NOMO-1 treated with dmso at 0.1 percent for 144 hours (cell line): ENCODE measurements around the gene DNAJB14.

Experiments used
- DNase-seq: peaks from one replicate; lab custom pipeline; 2025; ENCODE audit not compliant: unreplicated experiment; lab: John Stamatoyannopoulos, UW

The DNAJB14 gene

DNA sequence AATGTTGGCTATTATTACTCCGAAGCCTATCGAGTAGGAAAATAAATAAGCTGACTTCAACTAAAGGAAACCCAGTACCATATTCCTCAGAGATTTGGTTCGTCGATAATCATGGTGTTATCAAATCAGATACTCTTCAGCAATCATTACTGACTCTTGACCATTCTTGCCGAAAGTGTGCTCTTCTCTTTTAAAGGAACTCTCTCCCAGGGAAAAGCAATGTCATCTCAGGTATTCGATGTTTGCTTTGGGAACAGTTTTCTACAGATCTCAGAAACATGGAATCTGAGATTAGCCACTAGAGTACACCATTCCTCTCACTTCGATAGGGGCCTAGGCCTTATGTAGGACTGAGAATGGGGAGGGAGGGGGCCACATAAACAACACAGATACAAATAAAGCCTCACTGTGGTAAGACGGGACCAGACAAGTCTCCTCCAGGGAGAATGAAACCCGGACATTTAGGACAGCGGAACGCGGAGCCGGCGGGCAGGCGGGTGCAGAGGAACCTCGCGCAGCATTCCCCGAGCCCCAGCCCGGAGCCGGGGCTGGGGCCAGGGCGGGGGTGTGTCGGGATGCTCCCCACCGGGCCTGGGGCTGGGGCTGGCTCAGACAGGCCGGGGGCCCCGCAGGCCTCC, 581 bp downstream of the DNAJB14 start:
- DNase-seq = no peak

DNA sequence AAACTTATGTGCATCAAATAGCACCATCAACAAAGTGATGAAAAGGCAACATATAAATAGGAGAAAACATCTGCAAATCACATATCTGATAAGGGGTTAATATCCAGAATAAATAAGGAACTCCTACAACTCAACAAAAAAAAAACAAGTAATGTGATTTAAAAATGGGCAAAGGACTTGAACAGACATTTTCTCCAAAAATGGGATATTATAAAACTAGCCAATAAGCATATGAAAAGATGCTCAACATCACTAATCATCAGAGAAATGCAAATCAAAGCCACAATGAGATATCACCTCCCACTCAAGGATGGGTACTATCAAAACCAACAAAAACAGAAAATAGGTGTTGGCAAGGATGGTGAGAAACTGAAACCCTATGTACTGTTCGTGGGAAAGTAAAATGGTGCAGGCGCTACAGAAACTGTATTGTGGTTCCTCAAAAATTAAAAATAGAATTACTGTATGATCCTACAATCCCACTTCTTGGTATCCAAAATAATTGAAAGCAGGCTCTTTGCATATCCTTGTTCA, 2.4 kb downstream of the DNAJB14 start:
- no peak for DNase-seq

DNA sequence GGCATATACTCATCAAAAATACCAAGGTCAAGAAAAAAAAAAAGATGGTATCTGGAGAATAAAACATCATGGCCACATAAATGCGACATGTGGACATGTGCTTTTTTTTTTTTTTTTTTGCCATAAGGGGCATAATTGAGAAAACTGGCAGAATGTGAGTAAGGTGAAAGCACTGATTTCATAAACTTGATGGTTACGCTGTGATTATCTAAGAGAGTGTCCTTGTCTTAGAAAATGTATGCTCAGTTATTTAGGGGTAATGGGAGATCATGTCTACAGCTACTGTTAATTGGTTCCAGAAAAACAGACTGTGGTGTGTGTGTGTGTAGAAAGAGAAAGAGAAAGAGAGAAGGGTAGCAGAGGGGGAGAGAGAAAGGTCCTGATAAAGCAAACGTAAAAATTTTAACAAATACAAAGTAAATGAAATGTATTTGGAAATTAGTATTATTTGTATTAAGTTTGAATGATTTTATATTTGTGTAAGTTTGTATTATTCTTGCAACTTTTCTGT, 8.1 kb downstream of the DNAJB14 start:
- DNase-seq = no peak

DNA sequence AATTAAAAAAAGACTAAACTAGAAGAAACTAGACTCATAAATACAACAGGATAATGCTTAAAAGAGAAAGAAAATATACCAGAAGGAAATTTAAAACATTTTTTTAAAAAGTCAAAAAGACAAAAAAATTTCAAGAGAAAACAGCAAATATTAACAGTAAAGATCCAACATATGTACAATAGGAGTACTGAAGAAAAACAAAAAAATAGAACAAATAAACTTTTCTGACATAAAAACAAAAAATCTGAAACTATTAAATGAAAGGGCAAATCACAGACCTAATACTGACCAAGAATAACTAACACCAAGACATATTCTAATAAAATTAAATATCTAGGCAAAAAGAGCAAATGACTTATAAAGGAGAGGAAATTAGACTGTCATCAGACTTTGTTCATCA, 11.5 kb downstream of the DNAJB14 start:
- DNase-seq = no peak

DNA sequence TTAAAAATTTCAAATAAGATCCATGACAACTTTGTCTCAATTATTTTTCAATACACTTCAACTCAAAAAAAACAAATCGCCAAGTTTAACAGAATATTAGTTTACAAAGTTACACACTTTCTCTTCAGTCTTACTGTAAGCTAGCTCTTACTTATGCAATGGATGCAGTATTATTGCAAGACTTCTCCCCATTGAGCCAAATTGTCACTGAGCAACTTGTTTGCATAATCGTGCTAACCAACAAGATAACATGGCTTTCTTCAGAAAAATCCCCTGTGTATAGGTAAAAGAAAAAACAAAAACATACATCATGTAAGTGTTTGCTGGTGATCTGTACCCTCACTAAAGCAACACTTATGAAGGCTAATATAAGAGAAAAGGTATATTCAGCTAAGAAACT, 18.9 kb downstream of the DNAJB14 start:
- no peak for DNase-seq

DNA sequence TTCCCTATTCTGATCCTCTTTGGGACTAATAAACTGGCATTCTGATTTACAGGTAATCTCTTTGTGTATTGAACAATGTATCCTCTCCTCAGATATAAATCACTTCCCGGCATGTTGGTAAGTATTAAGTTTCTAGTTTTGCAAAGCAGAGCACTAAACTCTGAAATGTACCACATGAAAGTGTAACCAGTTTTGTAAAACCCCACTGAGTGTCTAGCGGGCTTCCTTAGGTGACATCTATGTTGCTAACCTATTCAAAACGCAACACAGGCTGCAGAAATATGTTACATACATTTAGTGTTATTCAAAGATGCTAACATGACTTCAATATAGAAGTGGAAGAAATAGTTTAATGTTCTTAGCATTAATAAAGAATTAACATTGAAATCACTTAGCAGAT, 25.2 kb downstream of the DNAJB14 start:
- DNase-seq = no peak

DNA sequence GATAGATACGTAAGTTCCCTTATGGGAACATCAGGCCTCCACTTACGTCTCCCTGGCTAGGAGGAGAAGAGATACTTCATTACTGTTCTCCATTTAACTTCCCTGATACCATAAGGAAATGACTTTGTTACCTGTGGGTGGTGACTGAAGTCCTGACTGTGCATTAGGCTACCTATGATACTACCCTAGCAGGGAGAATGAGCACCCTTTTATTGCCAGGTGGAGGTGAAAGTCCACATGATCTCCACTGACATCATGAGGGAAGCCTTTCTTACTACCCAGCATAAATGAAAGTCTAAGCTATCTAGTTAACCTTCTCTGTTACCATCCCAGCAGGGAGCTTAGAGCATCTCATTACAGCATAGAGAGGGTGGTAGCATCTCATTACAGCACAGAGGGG, 27.8 kb downstream of the DNAJB14 start:
- no peak for DNase-seq

DNA sequence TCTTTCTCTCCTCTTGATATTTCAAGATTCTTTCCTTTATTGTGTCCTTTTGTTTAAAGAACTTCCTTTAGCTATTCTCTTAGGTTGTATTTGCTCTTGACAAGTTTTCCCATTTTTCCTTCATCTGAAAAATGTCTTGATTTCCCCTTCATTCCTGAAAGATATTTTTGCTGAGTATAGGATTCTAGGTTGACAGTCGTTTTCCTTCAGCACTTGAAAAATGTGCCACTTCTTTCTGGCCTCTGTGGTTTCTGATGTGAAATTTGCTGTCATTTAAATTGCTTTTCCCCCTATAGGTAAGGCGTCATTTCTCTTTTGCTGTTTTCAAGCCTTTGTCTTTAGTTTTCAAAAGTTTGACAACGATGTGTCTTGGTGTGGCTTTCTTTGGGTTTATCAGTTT, 28.8 kb downstream of the DNAJB14 start:
- DNase-seq = no peak

DNA sequence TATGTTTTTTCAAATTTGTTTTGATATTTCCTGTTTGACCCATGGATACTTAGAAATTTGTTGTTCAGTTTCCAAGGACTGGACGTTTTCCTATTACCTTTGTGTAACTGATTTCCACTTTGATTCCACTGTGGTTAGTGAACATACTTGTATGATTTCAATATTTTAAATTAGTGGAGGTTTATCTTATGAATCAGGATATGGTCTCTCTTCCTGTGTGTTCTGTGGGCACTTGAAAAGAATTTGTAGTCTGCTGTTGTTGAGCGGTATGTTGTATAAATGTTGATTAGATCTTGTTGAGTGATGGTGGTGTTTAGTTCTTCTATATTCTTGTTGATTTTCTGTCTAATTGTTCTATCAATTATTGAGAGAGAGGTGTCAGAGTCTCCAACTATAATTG, 31.0 kb downstream of the DNAJB14 start:
- no peak for DNase-seq

DNA sequence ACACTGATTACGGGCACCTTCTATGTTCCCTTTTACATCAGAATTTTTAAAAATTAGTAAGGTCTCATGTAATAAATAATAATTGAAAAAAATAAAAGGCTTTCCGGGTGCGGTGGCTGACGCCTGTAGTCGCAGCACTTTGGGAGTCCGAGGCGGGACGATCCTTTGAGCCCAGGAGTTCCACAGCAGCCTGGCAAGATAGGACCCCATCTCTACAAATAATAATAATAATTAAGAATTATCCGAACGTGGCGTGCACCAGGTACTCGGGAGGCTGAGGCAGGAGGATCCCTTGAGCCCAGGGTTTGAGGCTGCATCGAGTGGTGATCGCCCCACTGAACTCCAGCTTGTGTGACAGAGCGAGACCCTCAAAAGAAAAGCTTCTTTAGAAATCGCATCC, 51.4 kb downstream of the DNAJB14 start:
- no peak for DNase-seq

DNA sequence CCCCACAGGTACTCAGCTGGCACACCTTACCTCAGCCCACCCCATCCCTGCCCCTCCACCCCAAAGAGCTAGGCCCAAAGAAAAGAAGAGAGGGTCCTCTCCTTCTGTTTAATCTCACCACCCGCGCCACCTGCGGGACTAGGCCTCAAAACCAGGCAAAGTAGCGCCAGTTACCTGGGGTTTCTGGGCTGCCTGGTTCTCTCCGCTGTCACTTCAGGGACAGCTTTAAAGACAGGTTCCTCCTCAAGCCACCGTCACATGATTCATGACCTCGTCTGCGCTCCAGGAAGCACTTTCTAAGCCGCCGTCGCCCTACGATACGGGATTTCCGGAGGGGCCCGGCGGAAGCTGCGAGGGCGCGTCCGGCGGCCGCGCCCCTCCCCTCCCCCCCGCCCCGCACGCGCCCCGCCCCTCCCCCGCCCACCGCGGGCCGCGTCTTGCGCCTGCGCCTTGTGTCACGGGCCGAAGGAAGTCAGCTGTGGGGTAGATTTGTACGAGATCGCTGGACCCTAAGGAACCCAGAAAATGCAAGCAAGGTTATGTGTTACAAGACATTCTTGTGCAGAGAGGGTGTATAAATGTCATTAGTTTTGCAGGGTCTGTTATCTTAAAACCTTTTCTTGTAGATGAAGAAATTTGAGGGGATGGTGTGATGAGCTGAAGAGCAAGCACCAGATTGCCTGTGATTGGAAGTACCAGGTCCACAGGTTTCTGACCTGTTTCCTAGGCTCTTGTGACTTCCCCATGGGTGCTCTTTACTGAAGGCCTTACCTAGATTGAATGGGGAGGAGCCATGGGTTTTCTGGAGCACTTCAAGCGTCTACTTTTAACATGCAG, 52.0 kb downstream of the DNAJB14 start, which contains the start of gene LAMTOR3:
TSS of gene LAMTOR3 (minus strand) at position 267 of the 837 bp plus-strand sequence. CDS start 464 bp downstream, outside the sequence.
- DNase-seq = peak; percentile 95

DNA sequence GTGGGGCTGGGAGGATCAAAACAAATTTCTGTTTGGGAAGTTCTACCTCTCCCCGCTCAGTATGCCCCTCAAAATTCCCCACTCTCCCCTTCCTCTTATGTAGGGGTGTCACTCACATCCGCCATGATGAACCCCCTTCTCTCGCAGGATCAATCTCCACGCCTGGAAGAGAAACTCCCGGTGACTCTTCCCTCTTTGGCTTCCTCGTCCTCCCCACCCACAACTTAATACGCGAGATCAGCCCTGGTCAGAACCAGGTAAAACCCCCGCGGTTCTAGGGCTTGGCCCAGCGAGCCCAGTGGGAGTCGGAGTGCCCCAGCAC, 52.6 kb downstream of the DNAJB14 start:
- no peak for DNase-seq

DNA sequence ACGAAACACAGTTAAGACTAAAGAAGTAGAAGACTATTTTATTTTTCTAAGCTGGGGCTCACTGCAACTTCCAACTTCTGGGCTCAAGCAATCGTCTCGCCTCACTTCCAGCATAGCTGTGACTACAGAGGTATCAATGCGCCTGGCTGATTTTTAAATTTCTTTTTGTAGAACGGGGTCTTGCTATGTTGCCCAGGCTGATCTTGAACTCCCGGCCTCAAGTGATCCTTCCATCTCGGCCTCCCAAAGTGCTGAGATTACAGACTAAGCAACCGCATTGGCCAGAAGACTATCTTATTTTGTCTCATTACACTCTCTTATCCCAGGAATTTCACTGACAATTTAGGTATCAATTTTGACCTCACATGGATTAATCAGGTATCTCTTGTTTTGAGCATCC, 53.4 kb downstream of the DNAJB14 start:
- no peak for DNase-seq

DNA sequence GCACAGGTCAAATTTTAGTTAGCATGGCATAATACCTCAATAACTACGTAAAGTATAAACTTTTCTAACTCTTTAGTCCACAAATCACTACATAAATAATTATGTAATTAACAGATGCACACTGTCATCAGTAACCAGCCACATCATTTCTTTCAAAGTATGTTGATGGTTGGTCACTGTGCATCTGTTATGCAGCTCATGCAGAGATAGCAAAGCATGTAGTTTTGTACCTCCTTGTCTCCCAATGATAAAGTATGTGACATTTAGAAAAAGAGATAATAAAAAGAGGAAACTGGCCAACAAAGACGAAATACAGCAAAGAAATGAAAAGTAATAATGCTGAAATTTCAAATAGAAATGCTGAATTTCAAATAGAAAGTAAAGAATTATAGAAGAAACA, 55.1 kb downstream of the DNAJB14 start:
- DNase-seq = no peak

DNA sequence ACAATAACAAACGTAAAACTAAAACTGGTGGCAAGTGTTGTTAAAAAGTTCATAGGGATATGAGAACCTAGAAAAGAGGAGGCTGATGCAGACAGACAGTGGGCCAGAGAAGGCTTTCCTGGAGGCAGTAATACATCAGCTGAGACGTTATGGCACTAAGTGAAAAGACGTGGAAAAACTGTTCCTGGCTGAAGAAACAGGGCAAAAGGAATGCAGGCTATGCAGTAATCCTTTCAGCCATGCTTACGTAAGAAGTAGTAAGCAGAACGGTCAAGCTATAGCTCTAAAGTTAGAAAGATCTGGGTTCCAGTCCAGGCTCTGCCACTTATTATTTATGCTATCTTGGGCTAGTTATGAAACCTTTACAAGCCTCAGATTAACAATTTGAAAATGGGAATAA, 58.6 kb downstream of the DNAJB14 start:
- no peak for DNase-seq

DNA sequence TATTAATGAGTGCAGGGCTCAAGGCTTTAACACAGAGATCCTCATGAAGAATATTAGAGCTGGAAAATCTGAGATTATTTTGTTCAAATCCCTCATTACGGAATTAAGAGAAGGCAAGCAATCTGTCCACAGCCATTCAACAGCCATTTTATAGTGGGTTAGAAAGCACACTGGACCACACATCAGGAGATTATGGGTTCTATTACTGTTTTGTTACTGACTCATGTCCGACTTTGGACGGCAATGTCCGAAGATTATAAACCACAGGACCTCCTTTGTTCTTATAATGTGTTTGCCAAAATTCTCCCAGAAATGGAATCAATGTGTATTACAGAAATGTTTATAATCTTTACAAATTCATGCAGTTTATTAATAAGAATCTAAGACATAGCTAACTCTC, 60.3 kb downstream of the DNAJB14 start:
- no peak for DNase-seq

DNA sequence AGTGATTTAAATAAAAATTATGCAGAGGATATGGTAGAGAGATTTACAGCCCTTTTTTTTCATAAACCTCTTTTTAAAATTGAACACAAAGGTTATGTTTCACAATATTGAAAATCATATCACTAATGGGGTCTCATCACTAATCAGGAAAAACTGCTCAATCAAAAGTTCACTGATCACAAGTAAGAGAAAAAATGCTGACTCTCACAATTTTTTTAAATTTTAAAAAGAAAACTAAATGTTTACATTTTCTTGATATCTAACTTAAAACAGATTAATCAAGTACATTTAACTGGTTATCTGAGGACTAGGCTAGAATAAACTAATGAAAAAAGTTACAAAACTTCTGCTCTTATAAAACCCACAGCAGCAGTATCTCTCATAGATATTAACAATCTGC, 60.7 kb downstream of the DNAJB14 start:
- DNase-seq = no peak

DNA sequence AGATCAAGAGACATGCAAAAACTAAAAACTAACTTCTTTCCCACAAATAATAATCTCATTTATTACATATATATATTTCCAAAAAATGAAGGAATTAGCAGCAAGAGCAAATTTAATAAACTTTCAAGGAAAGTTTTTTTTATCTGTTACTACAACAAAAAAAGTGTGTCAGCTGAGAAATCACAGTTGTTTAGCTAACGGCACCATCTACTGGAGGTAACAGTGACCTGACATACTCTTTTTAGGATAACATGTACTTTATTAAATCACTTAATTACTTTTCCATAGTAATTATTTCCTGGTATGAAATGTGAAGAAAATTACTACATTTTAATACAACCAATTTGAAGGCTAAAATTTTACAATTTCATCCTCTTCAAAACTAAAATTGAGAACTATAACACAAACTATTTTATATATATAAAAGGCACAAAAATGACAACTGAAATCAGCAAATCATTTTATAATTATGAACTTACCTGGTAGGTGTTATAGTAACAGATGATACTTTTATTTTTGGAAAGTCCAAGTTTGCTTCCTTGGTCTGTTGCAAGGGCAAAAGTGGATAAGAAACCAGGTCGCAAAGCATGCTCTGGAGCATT, 61.3 kb downstream of the DNAJB14 start:
- no peak for DNase-seq

DNA sequence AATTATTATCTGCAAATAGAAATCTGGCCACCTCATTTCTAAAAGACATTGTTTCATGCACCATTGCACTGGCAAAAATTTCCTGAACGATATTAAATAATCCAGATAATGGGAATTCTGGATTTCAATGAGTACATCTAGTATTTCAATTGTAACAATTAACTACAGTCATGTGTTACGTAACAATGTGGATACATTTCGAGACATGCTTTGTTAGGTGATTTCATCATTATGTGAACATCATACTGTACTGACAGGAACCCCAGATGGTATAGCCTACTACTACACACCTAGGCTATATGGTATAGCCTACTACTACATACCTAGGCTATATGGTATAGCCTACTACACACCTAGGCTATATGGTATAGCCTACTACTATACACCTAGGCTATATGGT, 67.0 kb downstream of the DNAJB14 start:
- no peak for DNase-seq

DNA sequence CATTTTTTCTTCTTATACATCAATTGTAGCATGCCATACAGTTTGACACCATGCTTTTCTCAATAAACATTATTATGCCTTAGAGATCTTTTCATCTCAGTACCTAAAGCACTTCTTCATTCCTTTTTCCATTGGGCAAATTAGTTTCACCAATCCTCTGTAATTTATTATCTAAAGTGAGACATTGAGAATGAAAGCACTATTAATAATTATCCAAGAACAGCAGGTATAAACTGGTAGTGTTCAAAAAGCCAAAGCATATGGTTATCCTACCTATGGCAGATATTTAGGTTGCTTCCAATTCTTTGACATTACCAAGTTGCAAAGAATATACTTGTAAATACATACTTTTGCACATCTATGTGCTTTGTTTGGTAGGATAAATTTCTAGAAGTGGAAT, 67.8 kb downstream of the DNAJB14 start:
- no peak for DNase-seq

DNA sequence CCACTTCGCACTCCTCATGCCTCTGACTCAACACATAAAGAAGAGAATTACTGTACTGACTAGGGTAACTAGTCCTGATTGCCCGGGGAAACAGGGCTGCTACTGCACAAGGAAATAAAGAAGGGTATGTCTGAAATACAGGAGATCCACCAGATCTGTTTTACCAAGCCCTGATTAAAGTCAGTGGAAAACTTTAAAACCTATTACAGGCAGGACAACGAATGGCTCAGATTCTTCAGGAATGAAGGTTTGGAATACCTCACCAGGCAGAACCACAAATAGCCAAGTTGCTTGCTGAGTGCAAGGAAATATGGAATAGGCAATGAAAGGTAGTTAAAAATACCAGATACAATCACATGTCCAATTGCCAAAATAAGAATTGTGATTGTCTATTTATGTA, 69.5 kb downstream of the DNAJB14 start:
- DNase-seq = no peak

DNA sequence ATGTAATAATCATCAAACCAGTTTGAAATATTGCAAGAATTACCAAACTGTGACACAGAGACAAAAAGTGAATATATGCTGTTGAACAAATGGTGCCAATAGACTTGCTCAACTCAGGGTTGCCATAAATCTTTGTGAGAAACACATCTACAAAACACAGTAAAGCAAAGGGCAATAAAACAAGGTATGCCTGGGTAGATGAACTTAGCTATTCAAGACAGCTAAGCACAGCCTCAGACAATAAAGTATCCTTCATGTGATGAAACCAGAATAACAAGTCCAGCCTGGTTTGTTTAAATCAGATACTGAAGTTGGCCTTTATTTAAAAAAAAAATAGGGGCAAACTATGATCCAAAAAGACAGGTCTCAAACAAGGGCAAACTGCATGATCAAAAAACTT, 71.3 kb downstream of the DNAJB14 start:
- no peak for DNase-seq
